HepG2 (cell line): ENCODE results near the gene ZCCHC3. TPM values are rescaled to one million over a fixed set of nuclear protein-coding genes. Genes with fewer than 3 reads are reported as not detected.
A peak's percentile ranks its signal among the peaks of the same experiment; 100 is the strongest.

ENCODE experiments used
- ERF ChIP-seq: IDR thresholded peaks from 2 replicates; pipeline ENCODE4 v1.6.1; 2018; ENCODE audit warnings: missing biosample characterization, missing genetic modification reagents
- FUBP1 ChIP-seq: sonication (generic); formaldehyde crosslinking; IDR thresholded peaks from 2 replicates; pipeline ENCODE4 v1.5.1; 2020; ENCODE audit warnings: missing genetic modification reagents, mild to moderate bottlenecking, borderline replicate concordance
- GTF3A ChIP-seq: sonication (generic); formaldehyde crosslinking; conservative IDR thresholded peaks from 2 replicates; pipeline ENCODE4 v1.4.0; 2020; ENCODE audit warnings: mild to moderate bottlenecking, missing genetic modification reagents
- KMT2B ChIP-seq: IDR thresholded peaks from 2 replicates; pipeline ENCODE4 v1.6.1; 2016; ENCODE audit warnings: missing genetic modification reagents, missing compliant biosample characterization
- PATZ1 ChIP-seq: sonication (generic); formaldehyde crosslinking; IDR thresholded peaks from 2 replicates; pipeline ENCODE4 v1.4.0; 2020; ENCODE audit warnings: missing genetic modification reagents
- PHF21A ChIP-seq: sonication (generic); formaldehyde crosslinking; IDR thresholded peaks from 2 replicates; pipeline ENCODE4 v1.5.0; 2020; ENCODE audit warnings: mild to moderate bottlenecking, missing genetic modification reagents
- PITX1 ChIP-seq: sonication (generic); formaldehyde crosslinking; IDR thresholded peaks from 2 replicates; pipeline ENCODE4 v1.5.1; 2020; ENCODE audit warnings: mild to moderate bottlenecking, missing genetic modification reagents
- PREB ChIP-seq: sonication (generic); formaldehyde crosslinking; IDR thresholded peaks from 2 replicates; pipeline ENCODE4 v1.4.0; 2020; ENCODE audit warnings: missing genetic modification reagents
- RERE ChIP-seq: IDR thresholded peaks from 2 replicates; pipeline ENCODE4 v1.6.1; 2016; ENCODE audit warnings: low read depth, missing genetic modification reagents, missing compliant biosample characterization
- RXRB ChIP-seq: IDR thresholded peaks from 2 replicates; pipeline ENCODE4 v1.6.1; 2016; ENCODE audit warnings: borderline replicate concordance, missing genetic modification reagents, missing compliant biosample characterization
- SATB2 ChIP-seq: sonication (generic); formaldehyde crosslinking; IDR thresholded peaks from 2 replicates; pipeline ENCODE4 v1.5.0; 2020; ENCODE audit warnings: missing genetic modification reagents
- SNAPC5 ChIP-seq: sonication (generic); formaldehyde crosslinking; IDR thresholded peaks from 2 replicates; pipeline ENCODE4 v1.8.1; 2023; ENCODE audit warnings: mild to moderate bottlenecking, missing genetic modification reagents, borderline replicate concordance
- TBL1XR1 ChIP-seq: fragments of 150-350 bp; IDR thresholded peaks from 2 replicates; pipeline ENCODE4 v1.6.1; 2014; ENCODE audit warnings: borderline replicate concordance, low read length; ENCODE audit not compliant: partially characterized antibody
- XBP1 ChIP-seq: sonication (generic); formaldehyde crosslinking; IDR thresholded peaks from 2 replicates; pipeline ENCODE4 v1.5.0; 2020; ENCODE audit warnings: missing genetic modification reagents
- ZNF136 ChIP-seq: sonication (generic); formaldehyde crosslinking; IDR thresholded peaks from 2 replicates; pipeline ENCODE4 v1.8.1; 2022; ENCODE audit warnings: low read depth, mild to moderate bottlenecking, moderate library complexity, missing genetic modification reagents
- ZNF329 ChIP-seq: sonication (generic); formaldehyde crosslinking; IDR thresholded peaks from 2 replicates; pipeline ENCODE4 v1.9.0; 2021; ENCODE audit warnings: low read depth, mild to moderate bottlenecking, missing genetic modification reagents
- ZNF569 ChIP-seq: sonication (generic); formaldehyde crosslinking; IDR thresholded peaks from 2 replicates; pipeline ENCODE4 v1.5.0; 2020; ENCODE audit warnings: mild to moderate bottlenecking, missing genetic modification reagents, moderate library complexity, borderline replicate concordance
- ZNF678 ChIP-seq: sonication (generic); formaldehyde crosslinking; IDR thresholded peaks from 2 replicates; pipeline ENCODE4 v1.4.0; 2020; ENCODE audit warnings: mild to moderate bottlenecking, missing genetic modification reagents
- polyA plus RNA-seq, 8 experiments: library from polyadenylated mRNA; depleted of rRNA in 3 of 8; stranded (reverse) in 7 of 8; unstranded in 1 of 8; fragments of >200 nt; fragmentation: Illumina TruSeq in 4 of 8; extraction: Trizol in 4 of 8; gene quantifications; 2 replicates each; pipeline versions ENCODE4 v1.2.1 to v1.2.3, GENCODE V29; 2011 to 2016; ENCODE audit warnings: low read depth in 4 of 8, missing spikeins in 1 of 8, mixed read lengths in 1 of 8; ENCODE audit not compliant: insufficient read depth in 1 of 8
- total RNA-seq, 5 experiments: library from RNA; depleted of rRNA; stranded (reverse); fragments of >200 nt; fragmentation: Illumina TruSeq; extraction: Trizol; gene quantifications; 2 replicates each; pipeline ENCODE4 v1.2.3, GENCODE V29; 2016; ENCODE audit warnings: low read depth in 1 of 5

Gene ZCCHC3
- total and polyA plus RNA-seq, 2 of the 13 experiments (the other 11 are each of a cell fraction or from before 2014, with no cell fraction given): 46.6 to 63.0 TPM

GRCh38 chr20:297098-297924 is at the start of gene ZCCHC3 (continued):
- peak; percentile 91 for TF ChIP-seq RXRB (CRISPR knock-in tag)
- TF ChIP-seq RERE (CRISPR knock-in tag): peak; percentile 80; the same call in 1 of the 2 replicates
- TF ChIP-seq ZNF136 (CRISPR knock-in tag): peak; percentile 99; the same call in 1 of the 2 replicates
- TF ChIP-seq FUBP1: no peak
- peak; percentile 100 for TF ChIP-seq PHF21A (CRISPR knock-in tag)
- TF ChIP-seq PREB: peak; percentile 89; the same call in 1 of the 2 replicates
- TF ChIP-seq PITX1 (CRISPR knock-in tag): peak; percentile 94; the same call in 1 of the 2 replicates
- 0 out of 2 replicates have a peak, but pooled peaks have one; percentile 87 for TF ChIP-seq ZNF569 (CRISPR knock-in tag)
- TF ChIP-seq ZNF329 (CRISPR knock-in tag): peak; percentile 87
- TF ChIP-seq SATB2: peak; percentile 93; the same call in 1 of the 2 replicates
- peak; percentile 95 for TF ChIP-seq PATZ1
- peak; percentile 99 for TF ChIP-seq ERF
- peak; percentile 93; the same call in 1 of the 2 replicates for TF ChIP-seq XBP1
- peak; percentile 95 for TF ChIP-seq KMT2B (CRISPR knock-in tag)
- peak; percentile 89; the same call in 1 of the 2 replicates for TF ChIP-seq ZNF678 (CRISPR knock-in tag)
- peak; percentile 78 for TF ChIP-seq TBL1XR1
- TF ChIP-seq SNAPC5 (CRISPR knock-in tag): no peak
- no peak for TF ChIP-seq GTF3A (CRISPR knock-in tag)
